Activated T-cell treated with anti-CD3 and anti-CD28 coated beads for 1 hour (primary cell): Measurements from ENCODE around the gene HIGD1B.

Experiments
- DNase-seq: peaks from one replicate; pipeline ENCODE4 v3.0.0-alpha.2; 2020; ENCODE audit warnings: low read depth

The HIGD1B gene

GRCh38 chr17:44837196-44837595 lies 10.5 kb upstream of the HIGD1B start:
- no peak for DNase-seq

GRCh38 chr17:44840274-44840673 lies 7.4 kb upstream of the HIGD1B start:
- DNase-seq: no peak

- DNase-seq: no peak
Measured at GRCh38 chr17:44840936-44841335, 6.7 kb upstream of the HIGD1B start.

GRCh38 chr17:44842748-44843147 lies 4.9 kb upstream of the HIGD1B start:
- no peak for DNase-seq

- DNase-seq: no peak
Measured at GRCh38 chr17:44844390-44844830, 3.3 kb upstream of the HIGD1B start.

- no peak for DNase-seq
Measured at GRCh38 chr17:44846206-44846605, 1.5 kb upstream of the HIGD1B start.

- no peak for DNase-seq
Measured at GRCh38 chr17:44848257-44848795, 643 bp downstream of the HIGD1B start.

- DNase-seq: no peak
Measured at GRCh38 chr17:44848961-44849489, 1.3 kb downstream of the HIGD1B start.

GRCh38 chr17:44850025-44850424 lies 2.3 kb downstream of the HIGD1B start:
- DNase-seq: no peak

- DNase-seq: no peak
Measured at GRCh38 chr17:44850612-44851011, 2.9 kb downstream of the HIGD1B start.

- no peak for DNase-seq
Measured at GRCh38 chr17:44854192-44854591, 6.5 kb downstream of the HIGD1B start.

GRCh38 chr17:44859701-44860100 lies 12.0 kb downstream of the HIGD1B start:
- DNase-seq: no peak

GRCh38 chr17:44862278-44862914 lies 14.7 kb downstream of the HIGD1B start:
- DNase-seq: no peak

GRCh38 chr17:44863061-44863918 lies 15.6 kb downstream of the HIGD1B start:
- DNase-seq: no peak

- DNase-seq: no peak
Measured at GRCh38 chr17:44864831-44865230, 17.1 kb downstream of the HIGD1B start.

- DNase-seq: peak; percentile 56
Measured at GRCh38 chr17:44865231-44865660, 17.6 kb downstream of the HIGD1B start.

GRCh38 chr17:44865931-44866330 lies 18.2 kb downstream of the HIGD1B start:
- no peak for DNase-seq

GRCh38 chr17:44867841-44868240 lies 20.2 kb downstream of the HIGD1B start:
- DNase-seq: no peak

- DNase-seq: no peak
Measured at GRCh38 chr17:44871556-44871955, 23.9 kb downstream of the HIGD1B start.

- no peak for DNase-seq
Measured at GRCh38 chr17:44872131-44872768, 24.6 kb downstream of the HIGD1B start.

GRCh38 chr17:44875761-44876160 lies 28.1 kb downstream of the HIGD1B start:
- DNase-seq: no peak

- DNase-seq: no peak
Measured at GRCh38 chr17:44877121-44877520, 29.4 kb downstream of the HIGD1B start.
